Osteocyte (in vitro differentiated cells): Measurements from ENCODE around the gene MLXIPL. TPM values are rescaled to one million over a fixed set of nuclear protein-coding genes. Genes with fewer than 3 reads are reported as not detected.
"Not testable (repeated sequence)": the region's sequence is repeated elsewhere in the genome, so short reads cannot be mapped to it uniquely, and the experiment has no call there.

Source experiments
- DNase-seq: peaks from one replicate; pipeline ENCODE4 v3.0.0; 2021; ENCODE audit warnings: mixed read lengths; ENCODE audit not compliant: unreplicated experiment; ENCODE audit errors: extremely low spot score
- H3K27ac Mint-ChIP-seq: one replicate; pipeline ENCODE4 v1.8.0; 2021; ENCODE audit warnings: mild to moderate bottlenecking, mixed read lengths; ENCODE audit not compliant: unreplicated experiment
- H3K27me3 Mint-ChIP-seq: one replicate; pipeline ENCODE4 v1.8.0; 2021; ENCODE audit warnings: mixed read lengths; ENCODE audit not compliant: unreplicated experiment
- H3K36me3 Mint-ChIP-seq: one replicate; pipeline ENCODE4 v1.8.0; 2021; ENCODE audit warnings: mixed read lengths; ENCODE audit not compliant: unreplicated experiment
- H3K4me1 Mint-ChIP-seq: one replicate; pipeline ENCODE4 v1.8.0; 2021; ENCODE audit warnings: mixed read lengths; ENCODE audit not compliant: unreplicated experiment
- H3K4me3 Mint-ChIP-seq: one replicate; pipeline ENCODE4 v1.8.0; 2021; ENCODE audit warnings: mild to moderate bottlenecking, moderate library complexity, mixed read lengths; ENCODE audit not compliant: unreplicated experiment
- H3K9me3 Mint-ChIP-seq: one replicate; pipeline ENCODE4 v1.8.0; 2021; ENCODE audit warnings: mixed read lengths; ENCODE audit not compliant: unreplicated experiment
- total RNA-seq: library from RNA; stranded (reverse); gene quantifications from 2 replicates; pipeline ENCODE4 v1.2.1, GENCODE V29; 2021
- TF ChIP-seq, protein P1 (sequence below): fragments of 200-600 bp; sonication (generic); IDR thresholded peaks from 2 replicates; pipeline ENCODE4 v1.5.0; 2021; ENCODE audit warnings: antibody characterized with exemption, mild to moderate bottlenecking, moderate library complexity

The MLXIPL gene
- total RNA-seq, 1 donor from 2014 or later, result 0.43 TPM

DNA sequence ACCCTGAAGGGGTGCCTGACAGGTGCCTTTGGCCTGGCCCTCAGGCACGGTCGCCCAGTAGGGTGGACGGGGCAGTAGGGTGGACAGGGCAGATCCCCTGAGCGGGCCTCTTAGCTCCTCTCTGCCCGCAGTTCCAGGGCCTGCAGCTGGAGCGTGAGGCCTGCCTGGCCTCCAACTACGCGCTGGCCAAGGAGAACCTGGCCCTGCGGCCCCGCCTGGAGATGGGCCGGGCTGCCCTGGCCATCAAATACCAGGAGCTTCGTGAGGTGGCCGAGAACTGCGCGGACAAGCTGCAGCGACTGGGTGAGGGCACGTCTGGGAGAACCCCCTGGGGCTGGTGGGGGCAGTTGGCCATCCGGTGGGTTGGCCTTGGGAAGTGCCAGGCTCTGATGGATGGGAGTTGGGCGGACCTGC is 45.0 kb upstream of the MLXIPL start:
- Mint-ChIP-seq H3K4me1 (peaks cover 15% of the 10 kb centered on the region), H3K4me3 (no peak overlapping the region), H3K36me3 (peaks cover 5% of the 10 kb centered on the region), H3K27ac (no peak overlapping the region), H3K27me3 (peaks cover 8% of the 10 kb centered on the region), H3K9me3 (no peaks in the 10 kb centered on the region)
- TF ChIP-seq, protein P1, sequence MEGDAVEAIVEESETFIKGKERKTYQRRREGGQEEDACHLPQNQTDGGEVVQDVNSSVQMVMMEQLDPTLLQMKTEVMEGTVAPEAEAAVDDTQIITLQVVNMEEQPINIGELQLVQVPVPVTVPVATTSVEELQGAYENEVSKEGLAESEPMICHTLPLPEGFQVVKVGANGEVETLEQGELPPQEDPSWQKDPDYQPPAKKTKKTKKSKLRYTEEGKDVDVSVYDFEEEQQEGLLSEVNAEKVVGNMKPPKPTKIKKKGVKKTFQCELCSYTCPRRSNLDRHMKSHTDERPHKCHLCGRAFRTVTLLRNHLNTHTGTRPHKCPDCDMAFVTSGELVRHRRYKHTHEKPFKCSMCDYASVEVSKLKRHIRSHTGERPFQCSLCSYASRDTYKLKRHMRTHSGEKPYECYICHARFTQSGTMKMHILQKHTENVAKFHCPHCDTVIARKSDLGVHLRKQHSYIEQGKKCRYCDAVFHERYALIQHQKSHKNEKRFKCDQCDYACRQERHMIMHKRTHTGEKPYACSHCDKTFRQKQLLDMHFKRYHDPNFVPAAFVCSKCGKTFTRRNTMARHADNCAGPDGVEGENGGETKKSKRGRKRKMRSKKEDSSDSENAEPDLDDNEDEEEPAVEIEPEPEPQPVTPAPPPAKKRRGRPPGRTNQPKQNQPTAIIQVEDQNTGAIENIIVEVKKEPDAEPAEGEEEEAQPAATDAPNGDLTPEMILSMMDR, result no peak
- DNase-seq, result no peak

DNA sequence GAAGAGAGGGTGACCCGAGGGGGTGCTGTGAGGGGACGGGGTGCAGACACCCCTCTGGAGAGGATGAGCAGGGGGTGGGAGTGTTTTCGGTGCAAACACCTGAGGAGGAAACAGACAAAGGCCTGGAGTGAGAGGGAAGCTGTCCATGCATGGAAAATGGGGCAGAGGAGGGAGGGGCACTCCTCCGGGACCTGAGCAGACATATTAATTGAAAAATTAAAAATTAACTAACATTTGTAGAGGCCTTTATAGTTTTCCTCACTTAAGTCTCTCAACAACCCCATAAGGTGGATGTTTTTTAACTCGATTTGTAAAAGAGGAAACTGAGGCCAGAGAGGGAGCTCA is 44.5 kb upstream of the MLXIPL start:
- H3K4me1 Mint-ChIP-seq, result peaks cover 15% of the 10 kb centered on the region
- peak overlapping the region; percentile 81 for H3K4me3 Mint-ChIP-seq
- no peaks in the 10 kb centered on the region for H3K9me3 Mint-ChIP-seq

DNA sequence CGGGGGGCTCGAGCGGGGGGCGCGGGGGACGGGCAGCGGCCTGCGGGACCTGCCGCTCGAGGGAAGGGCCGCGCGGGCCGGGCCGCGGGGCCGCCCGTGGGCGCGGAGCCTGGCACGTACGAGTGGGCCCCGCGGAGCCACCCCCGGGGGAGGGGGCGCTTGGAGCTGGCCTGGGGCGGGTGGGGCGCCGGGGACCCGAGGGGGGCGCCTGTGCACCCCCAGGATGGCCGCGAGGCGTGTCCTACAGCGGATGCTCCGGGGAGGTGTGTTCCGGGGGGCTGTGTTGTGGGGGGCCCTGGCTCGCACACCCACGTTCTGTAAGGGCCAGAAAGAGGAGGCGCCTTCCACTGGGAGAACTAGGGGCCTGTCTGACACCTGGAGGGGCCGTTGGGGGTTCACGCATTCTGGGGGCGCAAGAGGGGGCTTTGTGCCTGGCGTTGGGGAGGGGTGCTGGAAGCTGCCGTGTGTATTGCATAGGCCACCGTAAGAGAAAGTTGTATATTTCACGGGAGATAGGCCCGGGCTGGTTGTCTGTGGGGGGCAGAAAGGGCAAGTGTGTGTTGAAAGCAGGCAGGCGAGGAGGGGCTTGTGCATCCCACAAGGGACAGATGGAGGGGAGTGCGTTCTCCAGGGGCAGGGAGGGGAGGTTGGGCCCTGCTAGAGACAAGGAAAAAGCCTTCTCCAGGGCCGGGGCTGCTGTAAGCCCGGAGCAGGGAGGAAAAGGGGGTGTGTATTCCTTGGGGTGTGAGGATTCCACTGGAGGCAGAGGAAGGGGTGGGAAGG is 44.0 kb upstream of the MLXIPL start:
- Mint-ChIP-seq H3K27ac (peak overlapping the region; percentile 43), H3K4me1 (peaks cover 12% of the 10 kb centered on the region), H3K9me3 (peaks cover under 1% of the 10 kb centered on the region), H3K27me3 (peaks cover 13% of the 10 kb centered on the region), H3K36me3 (peaks cover 5% of the 10 kb centered on the region), H3K4me3 (peak overlapping the region; percentile 81)
- DNase-seq, result no peak
- TF ChIP-seq, protein P1, result no peak

More for the DNA sequence above, 44.5 kb upstream of the MLXIPL start:
- TF ChIP-seq, protein P1, result no peak
- no peak overlapping the region for H3K27ac Mint-ChIP-seq
- H3K36me3 Mint-ChIP-seq, result peaks cover 5% of the 10 kb centered on the region
- H3K27me3 Mint-ChIP-seq, result peaks cover 10% of the 10 kb centered on the region
- DNase-seq, result no peak

DNA sequence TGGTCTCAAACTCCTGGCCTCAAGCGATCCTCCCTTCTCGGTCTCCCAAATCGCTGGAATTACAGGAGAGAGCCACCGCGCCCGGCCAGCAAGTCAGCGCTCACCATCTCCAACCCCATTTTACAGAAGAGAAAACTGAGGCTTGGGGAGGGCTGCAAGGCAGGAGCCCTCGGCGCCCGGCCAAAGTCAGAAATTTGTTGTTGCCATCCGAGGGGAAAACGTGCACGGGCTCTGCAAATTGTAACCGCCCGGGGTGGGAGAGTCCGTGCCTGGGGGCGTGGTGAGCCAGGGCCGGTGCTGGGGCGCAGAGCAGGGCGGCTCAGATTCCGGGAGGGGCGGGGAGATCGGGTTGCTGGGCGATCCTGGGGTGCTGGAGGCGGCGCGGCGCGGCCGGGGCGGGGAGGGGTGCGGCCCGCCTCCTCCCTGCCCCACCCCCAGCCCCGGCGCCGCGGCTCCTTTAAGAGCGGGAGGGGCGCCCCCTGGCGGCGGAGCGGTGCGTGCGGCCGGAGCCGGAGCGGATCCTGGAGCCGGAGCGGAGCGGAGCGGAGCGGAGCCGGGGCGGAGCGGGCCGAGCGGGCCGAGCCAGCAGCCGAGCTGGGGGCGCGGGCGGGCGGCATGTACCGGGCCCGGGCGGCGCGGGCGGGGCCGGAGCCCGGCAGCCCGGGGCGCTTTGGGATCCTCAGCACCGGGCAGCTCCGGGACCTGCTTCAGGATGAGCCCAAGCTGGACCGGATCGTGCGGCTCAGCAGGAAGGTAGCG is 43.2 kb upstream of the MLXIPL start, which contains the start of gene VPS37D:
Gene VPS37D, plus strand, starts transcription at position 488 of the 759 bp plus-strand sequence. Its CDS starts 128 bp downstream, at position 616.
- TF ChIP-seq, protein P1, result peak; percentile 85
- H3K27ac Mint-ChIP-seq, result peak within 1 kb of the TSS; percentile 43

DNA sequence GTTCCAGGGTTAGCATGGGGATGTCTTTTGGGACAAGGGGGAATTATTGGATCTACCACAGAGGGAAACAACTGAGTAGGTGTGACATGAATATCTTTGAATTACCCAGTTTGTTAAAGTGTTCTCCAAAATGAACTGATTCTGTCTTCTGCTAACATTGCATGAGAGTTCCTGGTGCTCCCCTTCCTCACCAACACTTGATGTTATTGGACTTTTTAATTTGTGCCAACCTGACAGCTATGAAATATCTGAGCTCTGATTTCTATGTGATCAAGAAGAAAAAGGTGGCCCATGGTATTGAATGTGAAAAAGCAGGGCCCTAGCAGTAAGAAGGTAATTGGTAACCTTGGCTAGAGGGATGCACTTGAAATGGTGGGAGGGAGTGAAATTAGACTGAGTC is 38.7 kb upstream of the MLXIPL start:
- Mint-ChIP-seq H3K27me3 (peaks cover 25% of the 10 kb centered on the region), H3K36me3 (no peaks in the 10 kb centered on the region), H3K27ac (no peak overlapping the region), H3K4me3 (no peak overlapping the region), H3K4me1 (peaks cover 5% of the 10 kb centered on the region), H3K9me3 (peaks cover 5% of the 10 kb centered on the region)
- TF ChIP-seq, protein P1, result no peak
- DNase-seq, result no peak

More for the DNA sequence above, 43.2 kb upstream of the MLXIPL start, which contains the start of gene VPS37D:
- Mint-ChIP-seq H3K9me3 (peaks cover 5% of the 10 kb centered on the region), H3K36me3 (peaks cover 5% of the 10 kb centered on the region), H3K27me3 (peaks cover 17% of the 10 kb centered on the region), H3K4me1 (peaks cover 12% of the 10 kb centered on the region), H3K4me3 (peak within 1 kb of the TSS; percentile 81)
- DNase-seq, result peak; percentile 98

DNA sequence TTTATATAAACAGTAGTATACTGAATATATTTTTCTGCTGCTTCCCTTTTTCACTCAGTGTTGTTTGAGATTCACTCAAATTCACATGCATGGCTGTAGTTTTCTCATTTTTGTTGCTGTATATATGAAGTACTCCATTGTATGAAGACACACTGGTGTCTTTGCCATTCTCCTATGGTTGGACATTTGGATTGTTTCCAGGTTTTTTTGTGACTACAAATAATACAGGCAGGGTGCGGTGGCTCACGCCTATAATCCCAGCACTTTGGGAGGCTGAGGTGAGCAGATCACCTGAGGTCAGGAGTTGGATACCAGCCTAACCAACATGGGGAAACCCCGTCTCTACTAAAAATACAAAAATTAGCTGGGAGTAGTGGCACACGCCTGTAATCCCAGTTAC is 36.3 kb upstream of the MLXIPL start:
- H3K4me1 Mint-ChIP-seq, H3K27ac Mint-ChIP-seq, DNase-seq, H3K4me3 Mint-ChIP-seq, H3K36me3 Mint-ChIP-seq, H3K9me3 Mint-ChIP-seq: not testable (repeated sequence)
- H3K27me3 Mint-ChIP-seq, result peaks cover 22% of the 10 kb centered on the region
